Gastrocnemius medialis (tissue), 4 donors: ENCODE data around the gene SETBP1. TPM values are rescaled to one million over a fixed set of nuclear protein-coding genes. Genes with fewer than 3 reads are reported as not detected.

Experiments
- ATAC-seq, 2 donors: fragments of 150-250 bp; one replicate each; pipeline ENCODE4 v1.9.1; 2016
- DNase-seq, 2 donors: peaks; one replicate each; pipeline ENCODE4 v3.0.0-alpha.2; 2019
- H3K27ac ChIP-seq, 4 donors: fragments of 200-600 bp; sonication (generic); 1 replicate in 1 of 4; 2 replicates in 3 of 4; pipeline ENCODE4 v1.5.1; 2016 to 2018; ENCODE audit warnings: mild to moderate bottlenecking in 2 of 4, moderate library complexity in 1 of 4
- H3K27me3 ChIP-seq, 3 donors: fragments of 200-600 bp; sonication (generic) in 2 of 3; 1 replicate in 1 of 3; 2 replicates in 2 of 3; pipeline versions ENCODE4 v1.5.1 to v1.6.0; 2016 to 2019; ENCODE audit warnings: mild to moderate bottlenecking in 1 of 3, moderate library complexity in 1 of 3
- H3K36me3 ChIP-seq, 2 donors: fragments of 200-600 bp; sonication (generic) in 1 of 2; one replicate each; pipeline ENCODE4 v1.5.1; 2017 to 2018
- H3K4me1 ChIP-seq, 2 donors: fragments of 200-600 bp; sonication (generic) in 1 of 2; one replicate each; pipeline ENCODE4 v1.5.1; 2016 to 2017; ENCODE audit warnings: mild to moderate bottlenecking in 2 of 2
- H3K4me3 ChIP-seq, 4 donors: fragments of 200-600 bp; sonication (generic) in 3 of 4; 1 replicate in 1 of 4; 2 replicates in 3 of 4; pipeline ENCODE4 v1.5.1; 2016 to 2019; ENCODE audit warnings: mild to moderate bottlenecking in 2 of 4
- H3K9me3 ChIP-seq, 3 donors: fragments of 200-600 bp; sonication (generic) in 2 of 3; 1 replicate in 1 of 3; 2 replicates in 2 of 3; pipeline ENCODE4 v1.5.1; 2016 to 2019
- POLR2A ChIP-seq, 2 donors: fragments of 450-650 bp; IDR thresholded peaks; one replicate each; pipeline ENCODE4 v1.6.1; 2017; ENCODE audit warnings: antibody characterized with exemption in 2 of 2, mild to moderate bottlenecking in 2 of 2, moderate library complexity in 2 of 2
- in situ Hi-C, 4 donors: fragments of 200-750 bp; cut with MboI; loops; one replicate each; pipeline versions ENCODE4 v1.15.0 to v1.8.0; 2017; ENCODE audit warnings: low sequenced_read_pairs in 4 of 4
- intact Hi-C: fragments of 100-400 bp; cut with DNase I; formaldehyde crosslinking; loops from one replicate; pipeline ENCODE4 v1.15.1; 2023; ENCODE audit warnings: low total_unique reads
- total RNA-seq, 4 donors: library from RNA; depleted of rRNA; stranded (reverse); fragments of >200 nt; gene quantifications; one replicate each; pipeline versions ENCODE4 v1.1.0 to v1.2.3, GENCODE V29; 2016
- TF ChIP-seq, protein P1 (sequence below), 5 experiments: fragments of 450-650 bp in 3 of 5; fragments of 200-600 bp in 2 of 5; sonication (generic) in 2 of 5; IDR thresholded peaks in 4 of 5; conservative IDR thresholded peaks in 1 of 5; 1 replicate in 4 of 5; 2 replicates in 1 of 5; pipeline ENCODE4 v1.5.1; 2016 to 2019; ENCODE audit warnings: antibody characterized with exemption in 5 of 5, mild to moderate bottlenecking in 3 of 5, moderate library complexity in 3 of 5

The SETBP1 gene
- total RNA-seq: 10 to 100 TPM in 3 of 4 donors, 1 to 10 TPM in 1; 9.2 to 20.0 (median 15.3) TPM

DNA sequence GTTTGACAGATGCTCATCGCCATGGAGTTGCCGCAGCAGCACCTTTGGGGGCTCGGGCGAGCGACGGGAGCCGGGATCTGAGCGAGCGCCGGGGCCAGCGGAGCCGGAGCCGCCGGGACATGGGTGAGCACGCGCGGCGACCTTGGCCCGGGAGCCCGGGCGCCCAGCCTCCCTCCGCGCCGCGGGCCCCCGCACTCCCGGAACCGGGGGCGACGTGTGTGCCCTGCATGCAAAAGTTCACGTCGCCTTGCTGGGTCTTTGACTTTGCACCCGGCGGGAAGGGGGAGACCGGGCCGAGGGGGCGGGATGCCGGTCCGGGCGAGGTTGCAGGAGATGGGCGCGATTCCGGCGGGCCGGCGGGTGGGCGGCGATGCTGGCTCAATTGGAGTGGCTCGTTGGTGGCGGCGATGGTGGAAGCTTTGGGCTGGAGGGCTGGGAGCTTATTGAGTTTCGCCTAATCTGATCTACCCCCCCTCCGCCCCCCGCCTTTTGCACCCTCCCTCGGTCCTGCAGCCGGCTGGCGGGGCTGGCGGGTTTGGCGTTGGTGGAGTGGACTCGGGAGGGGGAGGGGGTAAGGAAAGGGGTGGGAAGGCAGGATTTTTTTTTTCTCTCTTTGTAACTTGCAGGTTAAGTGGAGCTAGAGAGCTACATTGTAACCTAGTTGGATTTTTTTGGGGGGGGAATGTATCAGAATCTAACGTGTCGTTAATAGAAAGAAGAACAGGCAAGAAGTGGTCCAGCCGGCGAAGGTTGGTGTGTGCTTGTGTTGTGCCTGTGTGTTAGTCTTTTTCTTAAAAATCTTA, at the start of gene SETBP1:
SETBP1 (plus strand) TSS at position 616 of the 803 bp plus-strand sequence. CDS start 20,459 bp downstream, outside the sequence.
- Histone ChIP-seq H3K4me1 (peaks cover 40 to 41% of the 10 kb centered on the region in 2 donors), H3K36me3 (no peaks in the 10 kb centered on the region), H3K27me3 (no peaks in the 10 kb centered on the region), H3K9me3 (no peaks in the 10 kb centered on the region), H3K4me3 (peak within 1 kb of the TSS; percentile 58 to 83 (median 79)), H3K27ac (peak within 1 kb of the TSS; percentile 86 to 100 (median 96))
- peak; percentile 41 to 45 for ATAC-seq
- peak; percentile 71 to 79 for DNase-seq
- TF ChIP-seq POLR2A (IDR thresholded peaks at IDR 0.05): peak; percentile 41 to 48
- TF ChIP-seq, protein P1, sequence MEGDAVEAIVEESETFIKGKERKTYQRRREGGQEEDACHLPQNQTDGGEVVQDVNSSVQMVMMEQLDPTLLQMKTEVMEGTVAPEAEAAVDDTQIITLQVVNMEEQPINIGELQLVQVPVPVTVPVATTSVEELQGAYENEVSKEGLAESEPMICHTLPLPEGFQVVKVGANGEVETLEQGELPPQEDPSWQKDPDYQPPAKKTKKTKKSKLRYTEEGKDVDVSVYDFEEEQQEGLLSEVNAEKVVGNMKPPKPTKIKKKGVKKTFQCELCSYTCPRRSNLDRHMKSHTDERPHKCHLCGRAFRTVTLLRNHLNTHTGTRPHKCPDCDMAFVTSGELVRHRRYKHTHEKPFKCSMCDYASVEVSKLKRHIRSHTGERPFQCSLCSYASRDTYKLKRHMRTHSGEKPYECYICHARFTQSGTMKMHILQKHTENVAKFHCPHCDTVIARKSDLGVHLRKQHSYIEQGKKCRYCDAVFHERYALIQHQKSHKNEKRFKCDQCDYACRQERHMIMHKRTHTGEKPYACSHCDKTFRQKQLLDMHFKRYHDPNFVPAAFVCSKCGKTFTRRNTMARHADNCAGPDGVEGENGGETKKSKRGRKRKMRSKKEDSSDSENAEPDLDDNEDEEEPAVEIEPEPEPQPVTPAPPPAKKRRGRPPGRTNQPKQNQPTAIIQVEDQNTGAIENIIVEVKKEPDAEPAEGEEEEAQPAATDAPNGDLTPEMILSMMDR (IDR thresholded peaks at IDR 0.05 in 4 of 5, conservative IDR thresholded peaks at IDR 0.05 in 1 of 5): no peak
- intact Hi-C loops (loop anchor here (2.0 to 10.0 kb wide), 3 partner anchors 122 to 704 kb away; no protein-coding TSS in a partner anchor), in situ Hi-C loops (loop anchor here in 1 of 4 donors (25.0 kb wide), 1 partner anchor 107 kb away; no protein-coding TSS in a partner anchor)

DNA sequence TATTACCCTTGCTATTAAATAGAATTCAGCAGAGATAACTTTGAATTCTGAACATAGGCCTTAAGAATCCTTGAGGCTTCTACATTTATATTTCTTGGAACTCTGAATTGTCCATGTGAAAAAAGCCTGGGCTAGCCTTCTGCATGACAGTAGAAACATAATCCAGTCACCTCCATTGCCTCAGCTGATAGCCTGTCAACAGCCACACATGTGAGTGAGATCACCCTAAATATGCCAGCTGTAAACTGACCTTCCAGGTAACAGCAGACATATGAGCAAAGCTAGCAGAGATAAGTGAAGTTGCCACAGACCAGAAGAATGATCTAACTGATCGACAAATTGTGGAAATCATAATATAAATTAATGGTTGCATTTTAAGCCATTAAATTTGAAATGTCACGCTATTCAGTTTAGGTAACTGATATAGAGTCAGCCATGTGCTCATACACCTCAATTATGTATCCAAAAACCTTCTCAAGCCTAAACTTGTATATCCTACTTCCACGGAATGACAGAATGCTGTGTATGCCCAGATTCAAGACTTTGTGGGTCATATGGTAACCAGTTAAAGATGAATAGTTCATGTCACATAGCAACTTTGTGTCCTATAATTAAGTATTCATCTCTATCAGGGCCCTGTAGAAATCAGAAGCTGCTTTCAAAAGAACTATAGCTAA, 48.1 kb upstream of the SETBP1 start:
- intact Hi-C loops: no loop called here
- Histone ChIP-seq H3K9me3 (no peaks in the 10 kb centered on the region), H3K4me3 (no peak overlapping the region), H3K36me3 (no peaks in the 10 kb centered on the region), H3K4me1 (no peaks in the 10 kb centered on the region), H3K27me3 (no peaks in the 10 kb centered on the region), H3K27ac (no peak overlapping the region)
- in situ Hi-C loops: no loop called here
- ATAC-seq (no peak), DNase-seq (no peak)
- TF ChIP-seq, protein P1 (IDR thresholded peaks at IDR 0.05 in 4 of 5, conservative IDR thresholded peaks at IDR 0.05 in 1 of 5): no peak
- TF ChIP-seq POLR2A (IDR thresholded peaks at IDR 0.05): no peak

DNA sequence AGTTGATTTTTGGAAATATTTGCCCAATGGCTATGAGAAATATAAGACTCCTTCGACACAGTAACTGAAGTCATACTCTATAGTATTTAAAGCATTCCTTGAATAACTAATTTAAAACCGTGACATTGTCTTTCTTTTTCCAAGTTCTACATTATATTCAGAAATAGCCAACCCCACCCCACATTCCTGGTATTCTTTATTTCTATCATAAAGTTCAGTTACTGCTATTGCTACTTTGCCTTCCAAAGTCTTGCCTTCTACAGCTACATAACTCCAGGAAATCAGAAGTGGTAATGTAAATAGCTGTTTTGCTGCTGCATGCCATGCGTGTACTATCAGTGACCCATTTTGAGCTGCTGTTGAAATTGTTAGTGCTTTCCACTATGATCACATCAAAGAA, 45.1 kb upstream of the SETBP1 start:
- H3K9me3 ChIP-seq: no peaks in the 10 kb centered on the region
- TF ChIP-seq POLR2A (IDR thresholded peaks at IDR 0.05): no peak
- H3K27me3 ChIP-seq: no peaks in the 10 kb centered on the region
- DNase-seq (no peak), ATAC-seq (no peak)
- H3K27ac ChIP-seq: no peak overlapping the region
- intact Hi-C loops: no loop called here
- in situ Hi-C loops: no loop called here
- no peaks in the 10 kb centered on the region for H3K4me1 ChIP-seq
- H3K4me3 ChIP-seq: no peak overlapping the region
- H3K36me3 ChIP-seq: no peaks in the 10 kb centered on the region

DNA sequence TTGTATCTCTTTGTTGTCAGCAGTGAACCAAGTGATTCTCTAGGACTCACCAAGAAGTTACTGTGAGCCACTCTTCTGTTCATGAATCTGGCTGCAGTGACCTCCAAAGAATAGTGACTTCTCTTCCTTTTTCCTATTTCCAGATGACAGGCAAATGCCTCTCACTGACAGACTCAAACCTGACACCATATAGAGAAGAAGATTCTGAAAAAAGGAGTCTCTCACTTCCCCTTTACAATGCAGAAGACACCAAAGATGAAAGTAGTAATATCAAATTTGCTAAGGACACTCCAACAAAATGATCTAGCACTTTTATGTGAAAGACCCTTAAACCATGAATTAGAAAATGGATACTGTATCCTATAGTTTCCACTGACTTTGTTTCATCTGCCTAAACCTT, 44.4 kb upstream of the SETBP1 start:
- TF ChIP-seq, protein P1 (IDR thresholded peaks at IDR 0.05 in 4 of 5, conservative IDR thresholded peaks at IDR 0.05 in 1 of 5): no peak
- no peak for TF ChIP-seq POLR2A (IDR thresholded peaks at IDR 0.05)
- Histone ChIP-seq H3K4me1 (no peaks in the 10 kb centered on the region), H3K27me3 (no peaks in the 10 kb centered on the region), H3K9me3 (no peaks in the 10 kb centered on the region), H3K4me3 (no peak overlapping the region), H3K27ac (no peak overlapping the region), H3K36me3 (no peaks in the 10 kb centered on the region)
- ATAC-seq (no peak), DNase-seq (no peak)
- in situ Hi-C loops: no loop called here
- intact Hi-C loops: no loop called here
